ENCODE measurements around the gene FOXF1.

GRCh38 chr16:86554599-86554916 is 44.2 kb downstream of the FOXF1 start:
- no peak for TF ChIP-seq CTCF (IDR thresholded peaks at IDR 0.05)
- TF ChIP-seq POLR2A (IDR thresholded peaks at IDR 0.05), result no peak
